Central memory CD8-positive, alpha-beta T cell (primary cell): ENCODE results near the gene TSPAN5.
"Not testable (repeated sequence)": the region's sequence is repeated elsewhere in the genome, so short reads cannot be mapped to it uniquely, and the experiment has no call there.

Experiments used
- ATAC-seq: fragments of 150-1000 bp; cut with Tn5 transposase; replicated peaks from 2 replicates; pipeline ENCODE4 v1.10.0; 2022; ENCODE audit warnings: mild to moderate bottlenecking, moderate FRiP score, moderate number of reproducible peaks; ENCODE audit not compliant: poor library complexity, severe bottlenecking; ENCODE audit errors: extremely low read depth
- DNase-seq, 2 donors: peaks; one replicate each; pipeline ENCODE4 v3.0.0; 2021; ENCODE audit warnings: low spot score in 2 of 2
- H3K27ac Mint-ChIP-seq: one replicate; pipeline ENCODE4 v1.8.0; 2022; ENCODE audit warnings: low read depth, mild to moderate bottlenecking, moderate library complexity, mixed read lengths
- H3K27me3 Mint-ChIP-seq: one replicate; pipeline ENCODE4 v1.8.0; 2022; ENCODE audit warnings: mixed read lengths
- H3K36me3 Mint-ChIP-seq: one replicate; pipeline ENCODE4 v1.8.0; 2022; ENCODE audit warnings: mild to moderate bottlenecking, moderate library complexity, mixed read lengths; ENCODE audit not compliant: insufficient read depth
- H3K4me1 Mint-ChIP-seq: one replicate; pipeline ENCODE4 v1.8.0; 2022; ENCODE audit warnings: mixed read lengths
- H3K4me3 Mint-ChIP-seq: one replicate; pipeline ENCODE4 v1.8.0; 2022; ENCODE audit warnings: mild to moderate bottlenecking, moderate library complexity, mixed read lengths
- H3K9me3 Mint-ChIP-seq: one replicate; pipeline ENCODE4 v1.8.0; 2022; ENCODE audit warnings: mixed read lengths

TSPAN5 gene

DNA sequence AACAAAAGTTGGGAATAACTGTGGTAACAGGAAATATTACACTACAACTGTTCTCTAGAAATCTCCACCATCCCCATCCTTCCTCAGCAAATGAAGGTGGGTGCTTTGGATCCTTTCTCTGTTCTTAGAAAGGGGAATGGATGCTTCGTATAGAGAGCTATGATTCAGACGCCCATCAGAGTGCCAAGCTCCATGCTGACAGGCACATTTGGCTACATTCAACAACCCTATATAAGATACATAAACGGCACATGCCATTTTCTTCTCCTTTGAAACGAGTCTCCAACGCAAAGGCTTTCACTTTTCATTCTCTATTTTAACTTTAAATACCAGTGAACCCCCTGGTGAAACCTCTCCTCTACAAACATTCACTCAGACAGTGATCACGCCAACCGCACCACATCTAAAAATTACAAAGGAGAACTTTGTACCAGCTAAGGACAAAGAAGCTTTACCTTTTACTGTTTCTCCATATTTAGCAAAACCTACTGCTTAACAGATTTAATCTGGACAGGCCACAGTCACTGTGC is 172.5 kb downstream of the TSPAN5 start:
- no peak for DNase-seq
- Mint-ChIP-seq H3K9me3 (no peaks in the 10 kb centered on the region), H3K4me3 (no peak overlapping the region), H3K27me3 (no peaks in the 10 kb centered on the region), H3K27ac (no peak overlapping the region), H3K4me1 (peaks cover 62% of the 10 kb centered on the region), H3K36me3 (peaks cover 2% of the 10 kb centered on the region)
- ATAC-seq, result no peak

DNA sequence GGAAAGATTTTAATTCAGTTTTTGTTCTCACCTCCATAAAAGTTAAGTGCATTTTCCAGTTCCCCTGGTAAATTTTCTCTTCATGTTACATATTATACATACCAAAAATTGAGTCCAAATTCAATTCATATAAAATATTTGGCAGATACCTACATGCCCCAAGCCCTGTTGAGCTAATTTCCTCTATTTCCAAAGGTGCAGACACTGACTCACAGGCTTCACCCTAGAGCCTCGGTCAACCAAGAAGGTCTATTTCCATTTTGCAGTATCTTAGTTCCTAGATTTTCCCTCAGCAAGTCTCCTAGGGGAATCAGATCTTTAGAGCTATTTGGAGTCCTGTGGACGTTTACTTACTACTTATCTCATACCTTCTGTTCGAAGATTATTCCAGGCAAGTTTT is 174.4 kb downstream of the TSPAN5 start:
- Mint-ChIP-seq H3K27ac (no peak overlapping the region), H3K4me3 (no peak overlapping the region), H3K36me3 (peaks cover 2% of the 10 kb centered on the region), H3K4me1 (peaks cover 60% of the 10 kb centered on the region), H3K27me3 (no peaks in the 10 kb centered on the region), H3K9me3 (no peaks in the 10 kb centered on the region)
- ATAC-seq, result no peak
- no peak for DNase-seq

DNA sequence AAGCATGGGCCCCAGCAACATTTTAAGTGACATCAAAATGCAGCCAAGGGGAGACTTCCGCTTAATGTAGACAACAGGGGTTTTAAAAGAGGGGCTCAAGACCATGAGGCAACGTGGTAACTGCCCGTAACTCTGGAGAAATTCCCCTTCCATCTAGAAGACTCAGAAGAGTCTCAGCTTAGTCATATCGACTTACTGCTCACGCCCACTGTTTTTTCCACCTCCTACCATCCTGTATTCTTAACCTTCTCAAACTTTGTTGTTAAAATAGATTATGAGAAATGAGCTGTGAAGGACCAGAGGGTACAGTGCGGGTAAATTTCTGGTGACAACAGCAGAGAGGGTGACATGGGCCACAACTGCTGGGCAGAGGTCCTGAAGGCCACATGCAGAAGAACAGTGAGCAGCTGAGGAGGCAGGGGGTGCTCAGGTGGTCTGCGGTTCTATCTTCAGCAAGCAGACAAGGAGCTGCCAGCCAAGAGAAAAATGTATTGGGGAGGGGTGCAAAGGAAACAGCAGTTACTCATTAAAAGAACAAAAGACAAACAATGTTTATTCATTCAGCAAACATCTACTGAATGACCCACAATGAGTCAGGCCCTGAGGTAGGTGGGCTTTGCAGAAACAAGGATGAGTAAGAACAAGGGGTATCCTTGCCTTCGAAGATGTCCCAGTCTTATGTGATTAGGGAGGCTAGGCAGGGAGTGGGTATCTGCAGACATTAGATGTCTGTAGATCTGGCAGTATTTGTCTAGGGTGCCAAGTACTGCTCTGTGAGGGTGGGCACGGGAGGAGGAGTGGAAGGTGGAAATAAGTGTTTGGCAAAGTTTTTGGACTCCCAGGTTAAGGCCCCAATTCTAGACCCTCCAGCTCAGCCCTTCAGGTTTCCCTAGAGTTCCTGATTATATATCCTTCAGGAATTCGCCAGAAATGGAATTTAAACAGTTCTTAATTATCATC is 175.3 kb downstream of the TSPAN5 start:
- H3K4me1 Mint-ChIP-seq, result peaks cover 51% of the 10 kb centered on the region
- no peaks in the 10 kb centered on the region for H3K27me3 Mint-ChIP-seq
- H3K27ac Mint-ChIP-seq, result peak overlapping the region; percentile 60
- no peak overlapping the region for H3K4me3 Mint-ChIP-seq
- peaks cover 2% of the 10 kb centered on the region for H3K36me3 Mint-ChIP-seq
- H3K9me3 Mint-ChIP-seq, result no peaks in the 10 kb centered on the region
- DNase-seq (no peak), ATAC-seq (no peak)

DNA sequence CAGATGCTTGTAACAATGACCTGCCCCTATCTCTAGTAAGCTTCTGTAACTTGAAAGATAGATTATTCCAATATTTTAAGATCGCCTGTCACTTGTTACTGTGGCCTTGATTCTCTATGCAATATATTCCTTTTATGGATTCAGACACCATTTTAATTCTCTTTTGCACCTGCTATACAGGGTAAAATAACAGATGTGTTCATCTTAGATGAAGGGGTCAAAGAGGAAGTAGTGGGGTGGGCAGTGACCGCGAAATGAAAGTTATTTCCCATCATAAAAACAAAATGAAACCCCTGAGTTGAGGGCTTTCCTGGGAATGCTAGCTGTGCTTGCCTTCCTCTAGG is 175.9 kb downstream of the TSPAN5 start:
- no peak for DNase-seq
- Mint-ChIP-seq H3K36me3 (peaks cover 2% of the 10 kb centered on the region), H3K9me3 (no peaks in the 10 kb centered on the region), H3K4me3 (no peak overlapping the region), H3K27me3 (no peaks in the 10 kb centered on the region), H3K27ac (peak overlapping the region; percentile 60), H3K4me1 (peaks cover 48% of the 10 kb centered on the region)
- no peak for ATAC-seq

DNA sequence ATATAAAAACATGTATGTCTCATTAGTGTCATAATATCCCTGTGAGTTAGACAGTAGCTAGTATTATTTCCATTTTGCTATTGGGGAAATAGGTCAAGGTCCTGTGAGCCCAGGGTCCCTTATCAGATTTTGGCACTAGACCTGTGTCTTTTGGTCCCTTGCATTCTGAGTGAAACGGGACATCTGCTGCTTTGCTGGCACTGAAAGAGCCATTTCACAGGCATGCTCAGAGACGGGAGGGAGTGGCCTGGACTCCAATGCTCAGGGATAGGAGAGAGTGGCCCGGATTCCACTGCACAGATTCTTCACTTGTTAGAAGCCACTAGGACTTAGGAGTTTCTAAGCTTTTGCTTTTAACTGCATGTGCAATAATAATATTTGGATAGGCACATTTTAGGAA is 177.2 kb downstream of the TSPAN5 start:
- no peak for DNase-seq
- no peak overlapping the region for H3K27ac Mint-ChIP-seq
- no peak overlapping the region for H3K4me3 Mint-ChIP-seq
- H3K4me1 Mint-ChIP-seq, result peaks cover 39% of the 10 kb centered on the region
- peaks cover 4% of the 10 kb centered on the region for H3K36me3 Mint-ChIP-seq
- H3K9me3 Mint-ChIP-seq, result no peaks in the 10 kb centered on the region
- no peaks in the 10 kb centered on the region for H3K27me3 Mint-ChIP-seq
- ATAC-seq, result no peak

DNA sequence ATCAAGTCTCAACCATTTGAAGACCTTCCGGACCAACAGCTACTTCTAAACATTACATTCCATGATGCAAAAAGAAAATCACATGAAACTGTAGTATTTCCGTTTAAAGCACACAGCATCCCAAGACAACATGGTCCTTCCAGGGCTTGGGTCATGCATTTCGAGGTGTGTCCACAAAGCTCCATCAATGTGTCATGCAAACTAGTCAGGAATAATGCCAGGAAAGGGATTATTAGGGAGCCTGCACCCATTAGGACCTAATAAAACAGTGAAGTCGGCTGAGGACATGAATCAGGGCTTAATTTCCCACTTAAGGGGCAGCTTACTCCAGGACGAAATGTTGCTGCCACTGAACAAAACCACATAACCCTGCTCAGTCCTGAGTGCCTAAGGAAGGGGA is 177.9 kb downstream of the TSPAN5 start:
- DNase-seq, result no peak

DNA sequence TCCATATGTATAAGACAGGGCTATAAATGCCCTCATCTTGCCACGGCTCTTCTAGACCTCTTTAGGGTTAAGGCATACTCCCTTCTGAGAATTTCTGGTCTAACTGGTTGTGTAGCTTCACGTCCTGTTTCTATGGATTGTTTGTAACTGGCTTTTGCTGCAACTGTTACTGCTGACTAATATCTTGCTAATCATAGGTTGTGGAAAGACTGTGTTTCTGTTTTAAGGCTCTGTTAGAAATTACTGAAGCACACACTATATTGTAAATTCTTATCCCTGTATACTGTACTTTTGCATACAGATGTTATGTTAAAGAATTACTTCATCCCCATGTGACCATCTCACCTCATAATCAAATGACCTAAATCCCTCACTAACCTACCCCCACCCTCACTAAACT is 178.8 kb downstream of the TSPAN5 start:
- not testable (repeated sequence) for ATAC-seq, H3K27ac Mint-ChIP-seq, H3K4me3 Mint-ChIP-seq, H3K27me3 Mint-ChIP-seq, H3K9me3 Mint-ChIP-seq, DNase-seq
- peaks cover 28% of the 10 kb centered on the region for H3K4me1 Mint-ChIP-seq
- H3K36me3 Mint-ChIP-seq, result peaks cover 10% of the 10 kb centered on the region

More for the DNA sequence above, 177.9 kb downstream of the TSPAN5 start:
- Mint-ChIP-seq H3K4me1 (peaks cover 34% of the 10 kb centered on the region), H3K27me3 (no peaks in the 10 kb centered on the region), H3K36me3 (peaks cover 5% of the 10 kb centered on the region), H3K27ac (no peak overlapping the region), H3K9me3 (no peaks in the 10 kb centered on the region), H3K4me3 (no peak overlapping the region)
- no peak for ATAC-seq

DNA sequence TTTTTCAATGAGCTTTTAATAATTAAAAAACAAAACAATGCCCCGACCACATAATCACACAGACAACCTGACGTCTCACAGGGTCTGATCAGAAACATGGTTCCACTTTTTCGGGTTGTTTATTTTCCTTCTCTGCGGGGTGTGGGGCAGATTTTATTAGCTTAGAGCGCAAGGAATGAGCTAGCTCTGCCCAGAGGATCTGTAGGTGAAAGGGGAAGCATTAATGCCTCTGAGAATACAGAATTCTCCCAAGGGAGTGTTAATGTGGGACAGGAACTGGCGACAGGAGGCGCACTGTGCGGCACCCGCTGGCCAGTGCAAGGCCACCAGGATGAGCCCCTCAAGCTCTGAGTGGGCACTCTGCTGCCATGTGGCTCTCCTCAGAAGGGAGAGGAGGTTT is 181.5 kb downstream of the TSPAN5 start:
- Mint-ChIP-seq H3K27me3 (no peaks in the 10 kb centered on the region), H3K27ac (no peak overlapping the region), H3K36me3 (peaks cover 12% of the 10 kb centered on the region), H3K9me3 (no peaks in the 10 kb centered on the region), H3K4me1 (peaks cover 3% of the 10 kb centered on the region), H3K4me3 (no peak overlapping the region)
- DNase-seq (no peak), ATAC-seq (no peak)

DNA sequence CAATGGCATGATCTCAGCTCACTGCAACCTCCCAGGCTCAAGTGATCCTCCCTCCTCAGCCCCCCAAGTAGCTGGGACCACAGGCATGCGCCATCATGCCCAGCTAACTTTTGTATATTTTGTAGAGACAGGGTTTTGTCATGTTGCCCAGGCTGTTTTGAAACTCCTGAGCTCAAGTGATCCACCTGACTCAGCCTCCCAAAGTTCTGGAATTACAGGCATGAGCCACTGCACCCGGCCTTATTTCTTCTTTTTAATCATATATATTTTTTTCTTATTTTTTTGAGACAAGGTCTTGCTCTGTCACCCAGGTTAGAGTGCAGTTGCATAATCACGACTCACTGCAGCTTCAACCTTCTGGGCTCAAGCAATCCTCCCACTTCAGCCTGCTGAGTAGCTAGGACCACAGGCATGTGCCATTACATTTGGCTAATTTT is 184.0 kb downstream of the TSPAN5 start:
- no peaks in the 10 kb centered on the region for H3K9me3 Mint-ChIP-seq
- ATAC-seq, result no peak
- peaks cover 12% of the 10 kb centered on the region for H3K36me3 Mint-ChIP-seq
- DNase-seq, result no peak
- H3K4me3 Mint-ChIP-seq, result no peak overlapping the region
- H3K27me3 Mint-ChIP-seq, result no peaks in the 10 kb centered on the region
- peaks cover 20% of the 10 kb centered on the region for H3K4me1 Mint-ChIP-seq
- no peak overlapping the region for H3K27ac Mint-ChIP-seq

DNA sequence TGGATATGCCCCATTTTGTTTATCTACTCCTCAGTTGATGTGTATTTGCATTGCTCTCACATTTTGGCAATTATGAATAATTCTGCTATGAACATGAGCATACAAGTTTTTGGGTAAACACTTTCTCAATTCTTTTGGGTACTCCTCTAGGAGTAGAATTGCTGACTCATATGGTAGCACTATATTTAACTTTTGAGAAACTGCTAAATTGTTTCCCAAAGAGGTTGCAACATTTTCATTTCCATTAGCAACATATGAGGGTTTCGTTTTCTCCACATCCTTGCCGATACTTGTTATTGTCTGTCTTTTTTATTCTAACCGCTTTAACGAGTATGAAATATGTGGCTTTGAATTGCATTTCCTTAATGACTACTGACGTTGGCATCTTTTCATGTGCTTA is 185.4 kb downstream of the TSPAN5 start:
- Mint-ChIP-seq H3K27ac (no peak overlapping the region), H3K36me3 (peaks cover 13% of the 10 kb centered on the region), H3K4me3 (no peak overlapping the region), H3K9me3 (no peaks in the 10 kb centered on the region), H3K27me3 (no peaks in the 10 kb centered on the region), H3K4me1 (peaks cover 20% of the 10 kb centered on the region)
- DNase-seq (no peak), ATAC-seq (no peak)

DNA sequence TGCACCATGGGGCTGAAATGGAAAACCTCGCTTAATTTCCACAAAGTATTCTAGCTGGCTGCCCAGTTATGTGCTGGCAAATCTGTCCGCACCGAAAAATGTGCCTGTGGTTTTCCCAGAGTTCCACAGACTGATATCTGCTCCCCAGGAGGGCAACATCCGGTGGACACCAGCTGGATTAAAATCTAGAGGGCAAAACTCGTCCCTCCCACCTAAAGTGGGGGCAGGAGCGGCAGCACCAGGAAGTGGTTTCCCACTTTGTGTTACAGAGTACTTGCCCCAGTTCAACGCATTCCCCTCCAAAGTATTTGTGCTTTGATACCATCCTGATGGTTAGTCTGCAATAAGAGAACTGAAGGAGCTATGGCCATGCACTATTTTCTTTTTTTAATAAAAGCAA is 187.6 kb downstream of the TSPAN5 start:
- DNase-seq (no peak), ATAC-seq (no peak)
- H3K4me3 Mint-ChIP-seq, result no peak overlapping the region
- H3K27me3 Mint-ChIP-seq, result no peaks in the 10 kb centered on the region
- H3K4me1 Mint-ChIP-seq, result peaks cover 28% of the 10 kb centered on the region
- H3K36me3 Mint-ChIP-seq, result peaks cover 11% of the 10 kb centered on the region
- no peak overlapping the region for H3K27ac Mint-ChIP-seq
- H3K9me3 Mint-ChIP-seq, result no peaks in the 10 kb centered on the region

DNA sequence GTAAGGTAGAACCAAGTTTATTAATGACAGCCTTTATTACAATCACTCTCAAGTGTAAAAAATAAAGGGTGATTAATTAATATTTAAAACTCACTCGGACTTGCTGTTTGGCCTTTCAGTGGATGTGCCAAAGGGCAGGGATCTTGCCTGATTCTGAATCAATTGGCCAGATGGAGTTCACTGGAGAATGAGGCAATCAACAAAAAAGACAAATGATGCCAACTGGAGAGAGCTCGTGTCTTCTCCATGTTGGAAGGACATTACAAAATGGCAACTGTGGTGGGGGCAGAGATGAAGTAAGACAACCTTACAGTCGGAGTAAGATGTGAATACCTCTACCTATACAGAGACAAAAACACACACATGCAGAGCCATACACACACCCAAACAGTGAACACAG is 188.0 kb downstream of the TSPAN5 start:
- Mint-ChIP-seq H3K9me3 (no peaks in the 10 kb centered on the region), H3K4me1 (peaks cover 28% of the 10 kb centered on the region), H3K27me3 (no peaks in the 10 kb centered on the region), H3K4me3 (no peak overlapping the region), H3K36me3 (peaks cover 9% of the 10 kb centered on the region), H3K27ac (no peak overlapping the region)
- DNase-seq (no peak), ATAC-seq (no peak)

DNA sequence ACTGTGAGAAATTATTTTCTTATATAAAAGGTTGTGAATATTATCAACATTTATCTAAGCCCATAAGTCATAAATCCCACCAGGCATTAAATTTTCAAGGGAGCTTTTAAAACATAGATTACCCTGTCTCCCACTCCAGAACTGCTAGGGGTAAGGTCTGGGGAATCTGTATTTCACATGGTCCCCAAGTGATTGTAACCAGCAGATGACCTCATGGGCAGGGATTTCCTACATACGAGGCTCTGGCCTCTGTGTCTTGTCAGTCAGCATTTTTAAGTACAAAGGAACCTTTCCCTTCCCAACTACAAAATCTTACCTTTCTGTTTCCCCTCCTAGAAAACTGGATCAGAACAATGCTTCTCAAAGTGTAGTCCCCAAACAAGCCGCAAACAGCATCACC is 188.6 kb downstream of the TSPAN5 start:
- H3K9me3 Mint-ChIP-seq, result no peaks in the 10 kb centered on the region
- peaks cover 28% of the 10 kb centered on the region for H3K4me1 Mint-ChIP-seq
- H3K27ac Mint-ChIP-seq, result no peak overlapping the region
- H3K27me3 Mint-ChIP-seq, result no peaks in the 10 kb centered on the region
- peaks cover 5% of the 10 kb centered on the region for H3K36me3 Mint-ChIP-seq
- no peak for ATAC-seq
- H3K4me3 Mint-ChIP-seq, result no peak overlapping the region
- no peak for DNase-seq
